Measurements from ENCODE around the gene LTBP1. TPM values are rescaled to one million over a fixed set of nuclear protein-coding genes. Genes with fewer than 3 reads are reported as not detected.

The LTBP1 gene
- polyA plus RNA-seq, 1 donor (not counting 4 experiments of a cell fraction or from before 2014, with no cell fraction given) = 9.2 TPM

DNA sequence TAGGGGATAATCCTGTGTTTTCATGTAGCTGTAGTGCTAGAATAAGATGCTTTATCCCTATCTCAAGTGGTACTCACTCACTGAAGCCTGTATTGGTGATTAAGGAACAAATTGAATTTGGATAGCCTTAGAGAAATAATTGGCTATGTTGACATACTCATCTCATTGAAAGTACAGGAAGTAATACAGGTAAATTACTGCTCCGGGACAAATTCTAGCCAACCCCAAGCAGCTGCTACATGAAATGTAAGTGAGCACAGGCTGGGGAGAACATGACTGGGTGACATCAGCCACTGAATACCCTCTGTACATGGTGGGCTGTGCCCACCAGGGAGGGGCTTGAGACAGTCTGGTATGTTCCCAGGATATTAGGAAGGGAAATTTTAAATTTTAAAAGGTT is 341.3 kb downstream of the LTBP1 start:
- FAIRE-seq (no peak), DNase-seq (ENCODE audit: low read depth, low spot score) (no peak)
- Histone ChIP-seq H3K27me3 (ENCODE audit: control insufficient read depth, extremely low read depth, insufficient read depth, low read length) (no peaks in the 10 kb centered on the region), H3K4me2 (ENCODE audit: control insufficient read depth, extremely low read depth, insufficient read depth, low read depth, low read length) (no peak overlapping the region), H3K4me3 (ENCODE audit: control insufficient read depth in 2 of 3, extremely low read depth in 1 of 3, insufficient read depth in 2 of 3, low read depth in 1 of 3, low read length in 3 of 3) (no peak overlapping the region), H3K9me1 (ENCODE audit: control insufficient read depth, extremely low read depth, insufficient read depth, low read length) (no peaks in the 10 kb centered on the region), H4K20me1 (ENCODE audit: control insufficient read depth, extremely low read depth, insufficient read depth, low read length) (no peaks in the 10 kb centered on the region), H3K9me3 (ENCODE audit: control insufficient read depth, low read depth, low read length) (no peaks in the 10 kb centered on the region), H3K4me1 (ENCODE audit: control insufficient read depth, extremely low read depth, insufficient read depth, low read length) (peaks cover 3% of the 10 kb centered on the region), H2AFZ (ENCODE audit: control insufficient read depth, low read length) (no peak overlapping the region), H3K36me3 (ENCODE audit: control insufficient read depth in 2 of 2, extremely low read depth in 1 of 2, insufficient read depth in 2 of 2, low read length in 2 of 2) (no peaks in the 10 kb centered on the region), H3K27ac (ENCODE audit: control insufficient read depth, insufficient read depth, low read length) (no peak overlapping the region), H3K79me2 (ENCODE audit: control insufficient read depth, insufficient read depth, low read length) (no peaks in the 10 kb centered on the region), H3K9ac (ENCODE audit: control insufficient read depth, extremely low read depth, insufficient read depth, low read length) (no peak overlapping the region)
- dilution Hi-C loops (cut with MboI; ENCODE audit: extremely low pct_ligation_motif_present, low sequenced_read_pairs) = no loop called here
- TF ChIP-seq EZH2 (IDR thresholded peaks at IDR 0.05; ENCODE audit: low read length) = no peak
- TF ChIP-seq CTCF (optimal IDR thresholded peaks at IDR 0.05 in 1 of 3, IDR thresholded peaks at IDR 0.05 in 1 of 3, conservative IDR thresholded peaks at IDR 0.05 in 1 of 3; ENCODE audit: extremely low read depth in 1 of 3, insufficient read depth in 2 of 3, low read length in 3 of 3) = no peak

GRCh38 chr2:33289961-33290360 is 343.2 kb downstream of the LTBP1 start:
- no peak overlapping the region for H3K4me3 ChIP-seq (ENCODE audit: control insufficient read depth in 2 of 3, extremely low read depth in 1 of 3, insufficient read depth in 2 of 3, low read depth in 1 of 3, low read length in 3 of 3)
- H3K9me1 ChIP-seq (ENCODE audit: control insufficient read depth, extremely low read depth, insufficient read depth, low read length) = no peaks in the 10 kb centered on the region
- H3K27ac ChIP-seq (ENCODE audit: control insufficient read depth, insufficient read depth, low read length) = no peak overlapping the region
- FAIRE-seq (no peak), DNase-seq (ENCODE audit: low read depth, low spot score) (no peak)
- peaks cover 3% of the 10 kb centered on the region for H3K4me1 ChIP-seq (ENCODE audit: control insufficient read depth, extremely low read depth, insufficient read depth, low read length)
- H3K27me3 ChIP-seq (ENCODE audit: control insufficient read depth, extremely low read depth, insufficient read depth, low read length) = no peaks in the 10 kb centered on the region
- no peak overlapping the region for H3K4me2 ChIP-seq (ENCODE audit: control insufficient read depth, extremely low read depth, insufficient read depth, low read depth, low read length)
- no peaks in the 10 kb centered on the region for H3K9me3 ChIP-seq (ENCODE audit: control insufficient read depth, low read depth, low read length)
- no peaks in the 10 kb centered on the region for H3K36me3 ChIP-seq (ENCODE audit: control insufficient read depth in 2 of 2, extremely low read depth in 1 of 2, insufficient read depth in 2 of 2, low read length in 2 of 2)
- dilution Hi-C loops (cut with MboI; ENCODE audit: extremely low pct_ligation_motif_present, low sequenced_read_pairs) = no loop called here
- H3K79me2 ChIP-seq (ENCODE audit: control insufficient read depth, insufficient read depth, low read length) = no peaks in the 10 kb centered on the region
- H4K20me1 ChIP-seq (ENCODE audit: control insufficient read depth, extremely low read depth, insufficient read depth, low read length) = no peaks in the 10 kb centered on the region
- H2AFZ ChIP-seq (ENCODE audit: control insufficient read depth, low read length) = no peak overlapping the region
- H3K9ac ChIP-seq (ENCODE audit: control insufficient read depth, extremely low read depth, insufficient read depth, low read length) = no peak overlapping the region
- TF ChIP-seq EZH2 (IDR thresholded peaks at IDR 0.05; ENCODE audit: low read length) (no peak), CTCF (optimal IDR thresholded peaks at IDR 0.05 in 1 of 3, IDR thresholded peaks at IDR 0.05 in 1 of 3, conservative IDR thresholded peaks at IDR 0.05 in 1 of 3; ENCODE audit: extremely low read depth in 1 of 3, insufficient read depth in 2 of 3, low read length in 3 of 3) (no peak)

Measured in keratinocyte (primary cell).